ENCODE data around the gene MAFB.

Gene MAFB

DNA sequence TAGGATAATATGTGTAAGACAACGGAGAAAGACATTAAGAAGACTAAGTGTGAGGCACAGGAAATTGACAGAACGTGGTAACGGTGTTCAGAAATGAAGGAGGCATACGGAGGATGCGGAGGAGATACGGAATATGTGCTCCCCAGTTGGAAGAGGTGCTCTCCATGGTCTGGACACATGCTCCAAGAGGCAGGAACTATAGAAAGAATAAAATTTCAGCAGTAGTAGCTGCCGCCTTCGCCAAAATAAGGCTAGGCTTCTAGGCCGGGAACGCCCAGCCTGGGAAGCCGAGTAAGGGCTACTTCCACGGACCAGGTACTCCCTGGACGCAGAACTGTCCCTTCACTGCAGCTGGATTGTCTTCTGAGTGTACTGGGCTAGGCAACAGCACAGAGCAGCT lies 7.4 kb downstream of the MAFB start:
- Histone ChIP-seq H3F3A (ENCODE audit: insufficient read depth) (no peaks in the 10 kb centered on the region), H3K36me3 (ENCODE audit: low read length) (no peaks in the 10 kb centered on the region), H4K20me1 (ENCODE audit: low read depth, low read length) (no peaks in the 10 kb centered on the region), H3K4me3 (ENCODE audit: insufficient read depth, low read length, poor library complexity, severe bottlenecking) (no peak overlapping the region), H3K27ac (ENCODE audit: low read depth, low read length) (no peak overlapping the region), H2AFZ (ENCODE audit: low read depth, low read length, severe bottlenecking) (no peak overlapping the region), H3K27me3 (ENCODE audit: low read length) (no peaks in the 10 kb centered on the region), H3K4me2 (ENCODE audit: low read depth, low read length, poor library complexity, severe bottlenecking) (no peak overlapping the region), H3K9me2 (replicated peaks; ENCODE audit: insufficient read depth, low read length) (no peaks in the 10 kb centered on the region), H3K9me3 (ENCODE audit: insufficient read depth, low read length) (no peaks in the 10 kb centered on the region), H3K9ac (ENCODE audit: low read length) (no peak overlapping the region), H3K79me2 (ENCODE audit: insufficient read depth, low read length) (no peaks in the 10 kb centered on the region)
- no peak for TF ChIP-seq EZH2phosphoT487 (conservative IDR thresholded peaks at IDR 0.05; ENCODE audit: low read length)
- TF ChIP-seq, protein P1, sequence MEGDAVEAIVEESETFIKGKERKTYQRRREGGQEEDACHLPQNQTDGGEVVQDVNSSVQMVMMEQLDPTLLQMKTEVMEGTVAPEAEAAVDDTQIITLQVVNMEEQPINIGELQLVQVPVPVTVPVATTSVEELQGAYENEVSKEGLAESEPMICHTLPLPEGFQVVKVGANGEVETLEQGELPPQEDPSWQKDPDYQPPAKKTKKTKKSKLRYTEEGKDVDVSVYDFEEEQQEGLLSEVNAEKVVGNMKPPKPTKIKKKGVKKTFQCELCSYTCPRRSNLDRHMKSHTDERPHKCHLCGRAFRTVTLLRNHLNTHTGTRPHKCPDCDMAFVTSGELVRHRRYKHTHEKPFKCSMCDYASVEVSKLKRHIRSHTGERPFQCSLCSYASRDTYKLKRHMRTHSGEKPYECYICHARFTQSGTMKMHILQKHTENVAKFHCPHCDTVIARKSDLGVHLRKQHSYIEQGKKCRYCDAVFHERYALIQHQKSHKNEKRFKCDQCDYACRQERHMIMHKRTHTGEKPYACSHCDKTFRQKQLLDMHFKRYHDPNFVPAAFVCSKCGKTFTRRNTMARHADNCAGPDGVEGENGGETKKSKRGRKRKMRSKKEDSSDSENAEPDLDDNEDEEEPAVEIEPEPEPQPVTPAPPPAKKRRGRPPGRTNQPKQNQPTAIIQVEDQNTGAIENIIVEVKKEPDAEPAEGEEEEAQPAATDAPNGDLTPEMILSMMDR (IDR thresholded peaks at IDR 0.05; ENCODE audit: insufficient read depth, low read length, poor library complexity, severe bottlenecking): no peak

DNA sequence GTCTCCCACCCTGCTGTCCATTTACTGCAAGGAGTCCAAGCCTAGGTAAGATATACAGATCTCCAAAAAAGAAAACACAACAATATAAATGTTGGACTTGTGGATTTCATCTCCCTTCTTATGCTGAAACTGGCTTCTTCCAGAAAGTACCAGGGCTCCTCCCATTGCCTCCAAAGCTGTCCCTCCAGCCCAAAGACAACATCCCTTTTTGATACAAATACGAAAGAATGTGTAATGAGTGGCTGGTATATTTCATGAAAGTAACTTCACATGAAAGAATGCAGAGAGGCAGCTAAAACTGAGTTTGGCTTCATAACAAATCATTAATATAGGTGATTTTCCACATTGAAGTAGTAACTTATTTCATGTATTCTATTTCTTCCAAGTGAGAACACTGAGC lies 7.9 kb downstream of the MAFB start:
- H3K9ac ChIP-seq (ENCODE audit: low read length): no peak overlapping the region

DNA sequence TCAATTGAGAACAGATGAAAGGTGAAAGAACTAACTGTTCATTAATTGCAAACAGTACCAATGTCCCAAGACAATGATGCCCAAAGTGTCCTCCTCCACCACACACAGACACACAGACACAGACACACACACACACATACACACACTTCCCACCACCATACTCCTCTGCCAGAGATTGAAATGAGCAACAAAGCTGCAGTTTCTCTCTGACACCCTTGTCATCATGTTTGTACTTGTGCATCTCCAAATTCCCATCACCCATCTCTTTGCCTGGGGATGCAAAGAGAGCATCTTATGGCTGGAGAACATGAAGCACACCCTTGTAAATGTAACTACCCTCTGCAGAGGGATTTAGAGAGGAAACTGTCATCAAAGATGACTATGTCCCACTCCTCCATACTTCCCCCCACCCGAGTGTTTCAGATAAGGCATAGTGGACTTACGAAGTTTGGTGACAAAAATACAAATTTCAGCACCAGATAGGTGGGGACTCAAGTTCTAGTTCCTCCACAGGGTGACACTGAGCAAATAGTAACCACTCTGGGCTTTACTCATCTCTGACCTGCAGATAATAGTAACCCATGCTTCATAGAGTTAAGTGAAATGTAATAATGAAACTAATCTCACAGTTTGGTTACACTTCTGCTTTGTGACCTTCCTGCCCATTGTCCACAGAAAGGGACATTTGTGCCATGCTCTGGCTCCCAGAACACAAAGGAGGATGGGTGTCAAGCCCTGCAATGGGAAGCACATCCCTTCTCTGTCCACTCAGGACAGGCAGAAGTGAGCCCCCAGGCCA lies 8.7 kb downstream of the MAFB start:
- H3K79me2 ChIP-seq (ENCODE audit: insufficient read depth, low read length): no peaks in the 10 kb centered on the region
- H3K4me3 ChIP-seq (ENCODE audit: insufficient read depth, low read length, poor library complexity, severe bottlenecking): no peak overlapping the region
- no peaks in the 10 kb centered on the region for H3K36me3 ChIP-seq (ENCODE audit: low read length)
- H3K9me2 ChIP-seq (replicated peaks; ENCODE audit: insufficient read depth, low read length): no peaks in the 10 kb centered on the region
- H3K9me3 ChIP-seq (ENCODE audit: insufficient read depth, low read length): no peaks in the 10 kb centered on the region
- TF ChIP-seq EZH2phosphoT487 (conservative IDR thresholded peaks at IDR 0.05; ENCODE audit: low read length): no peak
- TF ChIP-seq, protein P1 (IDR thresholded peaks at IDR 0.05; ENCODE audit: insufficient read depth, low read length, poor library complexity, severe bottlenecking): no peak
- H3K27ac ChIP-seq (ENCODE audit: low read depth, low read length): no peak overlapping the region
- no peaks in the 10 kb centered on the region for H4K20me1 ChIP-seq (ENCODE audit: low read depth, low read length)
- no peak overlapping the region for H3K9ac ChIP-seq (ENCODE audit: low read length)
- H3K27me3 ChIP-seq (ENCODE audit: low read length): no peaks in the 10 kb centered on the region
- H3K4me2 ChIP-seq (ENCODE audit: low read depth, low read length, poor library complexity, severe bottlenecking): no peak overlapping the region
- no peaks in the 10 kb centered on the region for H3F3A ChIP-seq (ENCODE audit: insufficient read depth)
- no peak overlapping the region for H2AFZ ChIP-seq (ENCODE audit: low read depth, low read length, severe bottlenecking)

More for the DNA sequence above, 7.9 kb downstream of the MAFB start:
- H3K9me2 ChIP-seq (replicated peaks; ENCODE audit: insufficient read depth, low read length): no peaks in the 10 kb centered on the region
- no peaks in the 10 kb centered on the region for H3K79me2 ChIP-seq (ENCODE audit: insufficient read depth, low read length)
- no peaks in the 10 kb centered on the region for H4K20me1 ChIP-seq (ENCODE audit: low read depth, low read length)
- H3K4me3 ChIP-seq (ENCODE audit: insufficient read depth, low read length, poor library complexity, severe bottlenecking): no peak overlapping the region
- no peak overlapping the region for H2AFZ ChIP-seq (ENCODE audit: low read depth, low read length, severe bottlenecking)
- no peak for TF ChIP-seq EZH2phosphoT487 (conservative IDR thresholded peaks at IDR 0.05; ENCODE audit: low read length)
- TF ChIP-seq, protein P1 (IDR thresholded peaks at IDR 0.05; ENCODE audit: insufficient read depth, low read length, poor library complexity, severe bottlenecking): no peak
- no peak overlapping the region for H3K4me2 ChIP-seq (ENCODE audit: low read depth, low read length, poor library complexity, severe bottlenecking)
- no peaks in the 10 kb centered on the region for H3K36me3 ChIP-seq (ENCODE audit: low read length)
- H3F3A ChIP-seq (ENCODE audit: insufficient read depth): no peaks in the 10 kb centered on the region
- H3K27me3 ChIP-seq (ENCODE audit: low read length): no peaks in the 10 kb centered on the region
- no peaks in the 10 kb centered on the region for H3K9me3 ChIP-seq (ENCODE audit: insufficient read depth, low read length)
- no peak overlapping the region for H3K27ac ChIP-seq (ENCODE audit: low read depth, low read length)
